HepG2 (cell line): Measurements from ENCODE around the gene KLHL33. TPM values are rescaled to one million over a fixed set of nuclear protein-coding genes. Genes with fewer than 3 reads are reported as not detected.

Experiments
- CCAR2 ChIP-seq: fragments of 200-400 bp; formaldehyde crosslinking; optimal IDR thresholded peaks from 2 replicates; pipeline ENCODE3; 2018; ENCODE audit warnings: low read depth, mild to moderate bottlenecking, low read length, moderate library complexity
- HOXA3 ChIP-seq: sonication (generic); formaldehyde crosslinking; IDR thresholded peaks from 2 replicates; pipeline ENCODE4 v1.5.0; 2020; ENCODE audit warnings: missing genetic modification reagents
- JDP2 ChIP-seq: sonication (generic); formaldehyde crosslinking; IDR thresholded peaks from 2 replicates; pipeline ENCODE4 v1.8.1; 2022; ENCODE audit warnings: missing genetic modification reagents, borderline replicate concordance
- PHF8 ChIP-seq: sonication (generic); formaldehyde crosslinking; IDR thresholded peaks from 2 replicates; pipeline ENCODE4 v1.5.0; 2020; ENCODE audit warnings: missing genetic modification reagents
- ZBTB3 ChIP-seq: sonication (generic); formaldehyde crosslinking; IDR thresholded peaks from 2 replicates; pipeline ENCODE4 v1.4.0; 2020; ENCODE audit warnings: low read depth, mild to moderate bottlenecking, moderate library complexity, missing genetic modification reagents, borderline replicate concordance
- ZNF33A ChIP-seq: sonication (generic); formaldehyde crosslinking; IDR thresholded peaks from 2 replicates; pipeline ENCODE4 v1.5.1; 2020; ENCODE audit warnings: missing genetic modification reagents, mild to moderate bottlenecking, moderate library complexity, borderline replicate concordance
- polyA plus RNA-seq, 8 experiments: library from polyadenylated mRNA; depleted of rRNA in 3 of 8; stranded (reverse) in 7 of 8; unstranded in 1 of 8; fragments of >200 nt; fragmentation: Illumina TruSeq in 4 of 8; extraction: Trizol in 4 of 8; gene quantifications; 2 replicates each; pipeline versions ENCODE4 v1.2.1 to v1.2.3, GENCODE V29; 2011 to 2016; ENCODE audit warnings: low read depth in 4 of 8, missing spikeins in 1 of 8, mixed read lengths in 1 of 8; ENCODE audit not compliant: insufficient read depth in 1 of 8
- total RNA-seq, 5 experiments: library from RNA; depleted of rRNA; stranded (reverse); fragments of >200 nt; fragmentation: Illumina TruSeq; extraction: Trizol; gene quantifications; 2 replicates each; pipeline ENCODE4 v1.2.3, GENCODE V29; 2016; ENCODE audit warnings: low read depth in 1 of 5
- TF ChIP-seq, protein P1 (sequence below): sonication (generic); formaldehyde crosslinking; IDR thresholded peaks from 2 replicates; pipeline ENCODE4 v1.4.0; 2020; ENCODE audit warnings: low read depth, mild to moderate bottlenecking, missing genetic modification reagents
- TF ChIP-seq, protein P2 (sequence below), 2 experiments: IDR thresholded peaks; 2 replicates each; pipeline ENCODE4 v1.6.1; 2011 to 2012; ENCODE audit warnings: low read length in 2 of 2, borderline replicate concordance in 1 of 2, low read depth in 1 of 2, mild to moderate bottlenecking in 1 of 2, moderate library complexity in 1 of 2
- TF ChIP-seq, protein P3 (sequence below): IDR thresholded peaks from 2 replicates; pipeline ENCODE4 v1.6.1; 2016; ENCODE audit warnings: missing biosample characterization, missing genetic modification reagents, low read depth
- TF ChIP-seq, protein P4 (sequence below): sonication (generic); formaldehyde crosslinking; IDR thresholded peaks from one replicate; pipeline ENCODE4 v1.5.1; 2020; ENCODE audit warnings: mild to moderate bottlenecking, missing genetic modification reagents; ENCODE audit errors: not compliant biosample characterization

Gene KLHL33
- total and polyA plus RNA-seq, 2 of the 13 experiments (the other 11 are each of a cell fraction or from before 2014, with no cell fraction given) = not detected

DNA sequence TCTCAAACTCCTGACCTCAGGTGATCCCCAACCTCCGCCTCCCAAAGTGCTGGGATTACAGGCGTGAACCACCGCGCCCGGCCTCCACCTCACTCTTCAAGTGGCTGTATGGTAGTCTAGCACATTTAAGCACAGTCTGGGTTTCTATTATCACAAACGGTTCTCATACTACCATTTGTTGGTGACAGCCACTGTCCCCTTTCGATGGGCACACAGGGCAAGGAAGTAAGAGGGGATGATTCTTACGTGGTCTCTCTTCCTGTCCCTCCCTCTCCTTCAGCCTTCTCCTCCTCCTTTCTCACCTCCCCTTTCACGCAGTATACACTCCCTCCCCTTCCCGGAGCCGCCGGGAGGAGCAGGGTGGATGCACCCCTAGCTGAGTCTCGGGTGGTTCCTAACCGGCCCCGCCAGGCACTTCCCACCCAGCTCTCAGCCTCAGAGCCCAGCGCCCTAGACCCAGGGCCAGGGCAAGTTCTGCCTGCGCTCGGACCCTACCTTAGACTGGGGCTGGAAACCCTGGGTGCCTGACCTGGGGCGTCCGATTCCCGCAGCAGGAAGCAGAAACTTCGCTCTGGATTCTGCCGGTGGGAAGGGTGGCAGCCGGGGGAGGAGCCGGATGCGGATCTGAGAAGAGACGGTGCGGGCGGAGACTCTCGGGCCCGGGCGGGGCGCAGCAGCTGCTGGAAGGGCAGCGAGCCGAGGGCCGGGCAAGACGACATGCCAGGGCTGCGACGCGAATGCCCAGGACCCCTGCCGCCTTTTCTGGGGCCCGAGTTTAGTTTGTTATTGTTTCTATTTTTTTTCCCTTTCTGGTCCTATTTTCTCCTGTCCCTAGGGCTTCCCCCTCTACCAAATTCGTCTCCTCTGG lies 22.9 kb downstream of the KLHL33 start, which contains the start of gene TEP1 (continued):
- TF ChIP-seq, protein P1, sequence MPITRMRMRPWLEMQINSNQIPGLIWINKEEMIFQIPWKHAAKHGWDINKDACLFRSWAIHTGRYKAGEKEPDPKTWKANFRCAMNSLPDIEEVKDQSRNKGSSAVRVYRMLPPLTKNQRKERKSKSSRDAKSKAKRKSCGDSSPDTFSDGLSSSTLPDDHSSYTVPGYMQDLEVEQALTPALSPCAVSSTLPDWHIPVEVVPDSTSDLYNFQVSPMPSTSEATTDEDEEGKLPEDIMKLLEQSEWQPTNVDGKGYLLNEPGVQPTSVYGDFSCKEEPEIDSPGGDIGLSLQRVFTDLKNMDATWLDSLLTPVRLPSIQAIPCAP = no peak
- TF ChIP-seq PHF8 (CRISPR knock-in tag) (peak; percentile 92), JDP2 (CRISPR knock-in tag) (no peak), HOXA3 (CRISPR knock-in tag) (peak; percentile 61; the same call in 1 of the 2 replicates), ZBTB3 (peak; percentile 74; the same call in 1 of the 2 replicates), ZNF33A (no peak), CCAR2 (no peak)
- TF ChIP-seq, protein P2, sequence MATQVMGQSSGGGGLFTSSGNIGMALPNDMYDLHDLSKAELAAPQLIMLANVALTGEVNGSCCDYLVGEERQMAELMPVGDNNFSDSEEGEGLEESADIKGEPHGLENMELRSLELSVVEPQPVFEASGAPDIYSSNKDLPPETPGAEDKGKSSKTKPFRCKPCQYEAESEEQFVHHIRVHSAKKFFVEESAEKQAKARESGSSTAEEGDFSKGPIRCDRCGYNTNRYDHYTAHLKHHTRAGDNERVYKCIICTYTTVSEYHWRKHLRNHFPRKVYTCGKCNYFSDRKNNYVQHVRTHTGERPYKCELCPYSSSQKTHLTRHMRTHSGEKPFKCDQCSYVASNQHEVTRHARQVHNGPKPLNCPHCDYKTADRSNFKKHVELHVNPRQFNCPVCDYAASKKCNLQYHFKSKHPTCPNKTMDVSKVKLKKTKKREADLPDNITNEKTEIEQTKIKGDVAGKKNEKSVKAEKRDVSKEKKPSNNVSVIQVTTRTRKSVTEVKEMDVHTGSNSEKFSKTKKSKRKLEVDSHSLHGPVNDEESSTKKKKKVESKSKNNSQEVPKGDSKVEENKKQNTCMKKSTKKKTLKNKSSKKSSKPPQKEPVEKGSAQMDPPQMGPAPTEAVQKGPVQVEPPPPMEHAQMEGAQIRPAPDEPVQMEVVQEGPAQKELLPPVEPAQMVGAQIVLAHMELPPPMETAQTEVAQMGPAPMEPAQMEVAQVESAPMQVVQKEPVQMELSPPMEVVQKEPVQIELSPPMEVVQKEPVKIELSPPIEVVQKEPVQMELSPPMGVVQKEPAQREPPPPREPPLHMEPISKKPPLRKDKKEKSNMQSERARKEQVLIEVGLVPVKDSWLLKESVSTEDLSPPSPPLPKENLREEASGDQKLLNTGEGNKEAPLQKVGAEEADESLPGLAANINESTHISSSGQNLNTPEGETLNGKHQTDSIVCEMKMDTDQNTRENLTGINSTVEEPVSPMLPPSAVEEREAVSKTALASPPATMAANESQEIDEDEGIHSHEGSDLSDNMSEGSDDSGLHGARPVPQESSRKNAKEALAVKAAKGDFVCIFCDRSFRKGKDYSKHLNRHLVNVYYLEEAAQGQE (IDR thresholded peaks at IDR 0.05; ENCODE audit: borderline replicate concordance in 1 of 2, low read depth in 1 of 2, low read length in 2 of 2) = peak in 1 of 2 experiments; percentile 58; a peak in 1 of 4 replicates
- TF ChIP-seq, protein P3, sequence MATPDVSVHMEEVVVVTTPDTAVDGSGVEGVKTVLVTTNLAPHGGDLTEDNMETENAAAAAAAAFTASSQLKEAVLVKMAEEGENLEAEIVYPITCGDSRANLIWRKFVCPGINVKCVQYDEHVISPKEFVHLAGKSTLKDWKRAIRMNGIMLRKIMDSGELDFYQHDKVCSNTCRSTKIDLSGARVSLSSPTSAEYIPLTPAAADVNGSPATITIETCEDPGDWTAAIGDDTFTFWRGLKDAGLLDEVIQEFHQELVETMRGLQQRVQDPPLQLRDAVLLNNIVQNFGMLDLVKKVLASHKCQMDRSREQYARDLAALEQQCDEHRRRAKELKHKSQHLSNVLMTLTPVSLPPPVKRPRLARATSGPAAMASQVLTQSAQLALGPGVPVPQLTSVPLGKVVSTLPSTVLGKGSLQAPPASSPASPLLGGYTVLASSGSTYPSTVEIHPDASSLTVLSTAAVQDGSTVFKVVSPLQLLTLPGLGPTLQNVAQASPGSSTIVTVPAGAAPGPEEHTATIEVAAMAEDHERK = no peak
- TF ChIP-seq, protein P4, sequence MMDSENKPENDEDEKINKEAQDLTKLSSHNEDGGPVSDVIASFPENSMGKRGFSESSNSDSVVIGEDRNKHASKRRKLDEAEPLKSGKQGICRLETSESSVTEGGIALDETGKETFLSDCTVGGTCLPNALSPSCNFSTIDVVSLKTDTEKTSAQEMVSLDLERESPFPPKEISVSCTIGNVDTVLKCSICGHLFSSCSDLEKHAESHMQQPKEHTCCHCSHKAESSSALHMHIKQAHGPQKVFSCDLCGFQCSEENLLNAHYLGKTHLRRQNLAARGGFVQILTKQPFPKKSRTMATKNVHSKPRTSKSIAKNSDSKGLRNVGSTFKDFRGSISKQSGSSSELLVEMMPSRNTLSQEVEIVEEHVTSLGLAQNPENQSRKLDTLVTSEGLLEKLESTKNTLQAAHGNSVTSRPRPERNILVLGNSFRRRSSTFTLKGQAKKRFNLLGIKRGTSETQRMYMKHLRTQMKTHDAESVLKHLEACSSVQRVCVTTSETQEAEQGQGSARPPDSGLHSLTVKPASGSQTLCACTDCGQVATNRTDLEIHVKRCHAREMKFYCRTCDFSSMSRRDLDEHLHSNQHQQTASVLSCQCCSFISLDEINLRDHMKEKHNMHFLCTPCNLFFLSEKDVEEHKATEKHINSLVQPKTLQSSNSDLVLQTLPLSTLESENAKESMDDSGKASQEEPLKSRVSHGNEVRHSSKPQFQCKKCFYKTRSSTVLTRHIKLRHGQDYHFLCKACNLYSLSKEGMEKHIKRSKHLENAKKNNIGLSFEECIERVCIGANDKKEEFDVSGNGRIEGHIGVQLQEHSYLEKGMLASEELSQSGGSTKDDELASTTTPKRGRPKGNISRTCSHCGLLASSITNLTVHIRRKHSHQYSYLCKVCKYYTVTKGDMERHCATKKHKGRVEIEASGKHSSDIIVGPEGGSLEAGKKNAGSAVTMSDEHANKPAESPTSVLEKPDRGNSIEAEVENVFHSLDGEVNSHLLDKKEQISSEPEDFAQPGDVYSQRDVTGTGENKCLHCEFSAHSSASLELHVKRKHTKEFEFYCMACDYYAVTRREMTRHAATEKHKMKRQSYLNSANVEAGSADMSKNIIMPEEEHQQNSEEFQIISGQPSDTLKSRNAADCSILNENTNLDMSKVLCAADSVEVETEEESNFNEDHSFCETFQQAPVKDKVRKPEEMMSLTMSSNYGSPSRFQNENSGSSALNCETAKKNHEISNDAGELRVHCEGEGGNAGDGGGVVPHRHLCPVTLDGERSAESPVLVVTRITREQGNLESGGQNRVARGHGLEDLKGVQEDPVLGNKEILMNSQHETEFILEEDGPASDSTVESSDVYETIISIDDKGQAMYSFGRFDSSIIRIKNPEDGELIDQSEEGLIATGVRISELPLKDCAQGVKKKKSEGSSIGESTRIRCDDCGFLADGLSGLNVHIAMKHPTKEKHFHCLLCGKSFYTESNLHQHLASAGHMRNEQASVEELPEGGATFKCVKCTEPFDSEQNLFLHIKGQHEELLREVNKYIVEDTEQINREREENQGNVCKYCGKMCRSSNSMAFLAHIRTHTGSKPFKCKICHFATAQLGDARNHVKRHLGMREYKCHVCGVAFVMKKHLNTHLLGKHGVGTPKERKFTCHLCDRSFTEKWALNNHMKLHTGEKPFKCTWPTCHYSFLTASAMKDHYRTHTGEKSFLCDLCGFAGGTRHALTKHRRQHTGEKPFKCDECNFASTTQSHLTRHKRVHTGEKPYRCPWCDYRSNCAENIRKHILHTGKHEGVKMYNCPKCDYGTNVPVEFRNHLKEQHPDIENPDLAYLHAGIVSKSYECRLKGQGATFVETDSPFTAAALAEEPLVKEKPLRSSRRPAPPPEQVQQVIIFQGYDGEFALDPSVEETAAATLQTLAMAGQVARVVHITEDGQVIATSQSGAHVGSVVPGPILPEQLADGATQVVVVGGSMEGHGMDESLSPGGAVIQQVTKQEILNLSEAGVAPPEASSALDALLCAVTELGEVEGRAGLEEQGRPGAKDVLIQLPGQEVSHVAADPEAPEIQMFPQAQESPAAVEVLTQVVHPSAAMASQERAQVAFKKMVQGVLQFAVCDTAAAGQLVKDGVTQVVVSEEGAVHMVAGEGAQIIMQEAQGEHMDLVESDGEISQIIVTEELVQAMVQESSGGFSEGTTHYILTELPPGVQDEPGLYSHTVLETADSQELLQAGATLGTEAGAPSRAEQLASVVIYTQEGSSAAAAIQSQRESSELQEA (CRISPR knock-in tag) = peak; percentile 59
